ENCODE measurements around the gene SUFU. TPM values are rescaled to one million over a fixed set of nuclear protein-coding genes. Genes with fewer than 3 reads are reported as not detected.

SUFU gene
- total RNA-seq, 1 experiment from 2014 or later = 13.1 TPM

DNA sequence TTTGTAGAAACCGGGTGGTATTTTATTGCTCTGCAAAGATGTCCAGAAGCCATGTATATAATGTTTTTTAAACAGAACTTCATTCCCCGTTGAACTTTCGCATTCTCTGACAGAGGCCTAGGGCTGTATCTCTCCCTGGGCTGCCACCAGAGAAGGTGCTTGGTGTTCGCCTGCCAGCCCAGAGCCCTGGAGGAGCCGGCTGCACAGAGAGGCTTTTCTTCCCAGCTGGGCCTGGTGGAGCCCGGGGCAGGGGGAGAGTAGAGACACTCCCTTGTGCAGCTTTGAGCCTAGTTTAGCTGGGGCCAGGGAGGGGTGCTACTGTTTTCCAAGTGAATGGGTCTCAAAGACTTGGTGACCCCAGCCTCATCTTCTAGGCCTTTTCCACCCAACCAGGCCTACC lies 126.9 kb downstream of the SUFU start:
- DNase-seq (ENCODE audit: low spot score) (no peak), ATAC-seq (no peak)
- Mint-ChIP-seq H3K36me3 (no peaks in the 10 kb centered on the region), H3K27ac (peak overlapping the region; percentile 90), H3K27me3 (ENCODE audit: low read depth) (no peaks in the 10 kb centered on the region; the same call in 1 of the 2 replicates), H3K4me3 (no peak overlapping the region), H3K4me1 (peaks cover 84% of the 10 kb centered on the region), H3K9me3 (no peaks in the 10 kb centered on the region)
- ChIA-PET POLR2A (interaction anchor here (1.2 to 2.1 kb wide), 2 partner anchors 14 to 19 kb away, joined by 3 to 6 read pairs; partner anchors contain the start of gene TRIM8), CTCF (interaction anchor here (1.2 to 4.9 kb wide), 6 partner anchors 11 to 49 kb away, joined by 3 to 45 read pairs (median 10); partner anchors contain the start of gene TRIM8)
- TF ChIP-seq IRF2 (CRISPR knock-in tag; IDR thresholded peaks at IDR 0.05; ENCODE audit: borderline replicate concordance, low read depth) = no peak
- TF ChIP-seq, protein P1, sequence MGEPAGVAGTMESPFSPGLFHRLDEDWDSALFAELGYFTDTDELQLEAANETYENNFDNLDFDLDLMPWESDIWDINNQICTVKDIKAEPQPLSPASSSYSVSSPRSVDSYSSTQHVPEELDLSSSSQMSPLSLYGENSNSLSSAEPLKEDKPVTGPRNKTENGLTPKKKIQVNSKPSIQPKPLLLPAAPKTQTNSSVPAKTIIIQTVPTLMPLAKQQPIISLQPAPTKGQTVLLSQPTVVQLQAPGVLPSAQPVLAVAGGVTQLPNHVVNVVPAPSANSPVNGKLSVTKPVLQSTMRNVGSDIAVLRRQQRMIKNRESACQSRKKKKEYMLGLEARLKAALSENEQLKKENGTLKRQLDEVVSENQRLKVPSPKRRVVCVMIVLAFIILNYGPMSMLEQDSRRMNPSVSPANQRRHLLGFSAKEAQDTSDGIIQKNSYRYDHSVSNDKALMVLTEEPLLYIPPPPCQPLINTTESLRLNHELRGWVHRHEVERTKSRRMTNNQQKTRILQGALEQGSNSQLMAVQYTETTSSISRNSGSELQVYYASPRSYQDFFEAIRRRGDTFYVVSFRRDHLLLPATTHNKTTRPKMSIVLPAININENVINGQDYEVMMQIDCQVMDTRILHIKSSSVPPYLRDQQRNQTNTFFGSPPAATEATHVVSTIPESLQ (CRISPR knock-in tag; IDR thresholded peaks at IDR 0.05) = no peak
- TF ChIP-seq TP53 (CRISPR knock-in tag; IDR thresholded peaks at IDR 0.05) = no peak
- TF ChIP-seq USF1 (CRISPR knock-in tag; IDR thresholded peaks at IDR 0.05) = no peak
- TF ChIP-seq EMX1 (CRISPR knock-in tag; IDR thresholded peaks at IDR 0.05) = no peak
- no peak for TF ChIP-seq JUN (CRISPR knock-in tag; IDR thresholded peaks at IDR 0.05)
- no peak for TF ChIP-seq ZNF317 (CRISPR knock-in tag; IDR thresholded peaks at IDR 0.05; ENCODE audit: borderline replicate concordance, low read depth)
- no peak for TF ChIP-seq AR (CRISPR knock-in tag; IDR thresholded peaks at IDR 0.05)
- TF ChIP-seq PREB (CRISPR knock-in tag; IDR thresholded peaks at IDR 0.05; ENCODE audit: borderline replicate concordance) = no peak
- TF ChIP-seq, protein P2, sequence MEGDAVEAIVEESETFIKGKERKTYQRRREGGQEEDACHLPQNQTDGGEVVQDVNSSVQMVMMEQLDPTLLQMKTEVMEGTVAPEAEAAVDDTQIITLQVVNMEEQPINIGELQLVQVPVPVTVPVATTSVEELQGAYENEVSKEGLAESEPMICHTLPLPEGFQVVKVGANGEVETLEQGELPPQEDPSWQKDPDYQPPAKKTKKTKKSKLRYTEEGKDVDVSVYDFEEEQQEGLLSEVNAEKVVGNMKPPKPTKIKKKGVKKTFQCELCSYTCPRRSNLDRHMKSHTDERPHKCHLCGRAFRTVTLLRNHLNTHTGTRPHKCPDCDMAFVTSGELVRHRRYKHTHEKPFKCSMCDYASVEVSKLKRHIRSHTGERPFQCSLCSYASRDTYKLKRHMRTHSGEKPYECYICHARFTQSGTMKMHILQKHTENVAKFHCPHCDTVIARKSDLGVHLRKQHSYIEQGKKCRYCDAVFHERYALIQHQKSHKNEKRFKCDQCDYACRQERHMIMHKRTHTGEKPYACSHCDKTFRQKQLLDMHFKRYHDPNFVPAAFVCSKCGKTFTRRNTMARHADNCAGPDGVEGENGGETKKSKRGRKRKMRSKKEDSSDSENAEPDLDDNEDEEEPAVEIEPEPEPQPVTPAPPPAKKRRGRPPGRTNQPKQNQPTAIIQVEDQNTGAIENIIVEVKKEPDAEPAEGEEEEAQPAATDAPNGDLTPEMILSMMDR (IDR thresholded peaks at IDR 0.05) = no peak
- TF ChIP-seq PRRX2 (CRISPR knock-in tag; IDR thresholded peaks at IDR 0.05) = no peak
- TF ChIP-seq, protein P3, sequence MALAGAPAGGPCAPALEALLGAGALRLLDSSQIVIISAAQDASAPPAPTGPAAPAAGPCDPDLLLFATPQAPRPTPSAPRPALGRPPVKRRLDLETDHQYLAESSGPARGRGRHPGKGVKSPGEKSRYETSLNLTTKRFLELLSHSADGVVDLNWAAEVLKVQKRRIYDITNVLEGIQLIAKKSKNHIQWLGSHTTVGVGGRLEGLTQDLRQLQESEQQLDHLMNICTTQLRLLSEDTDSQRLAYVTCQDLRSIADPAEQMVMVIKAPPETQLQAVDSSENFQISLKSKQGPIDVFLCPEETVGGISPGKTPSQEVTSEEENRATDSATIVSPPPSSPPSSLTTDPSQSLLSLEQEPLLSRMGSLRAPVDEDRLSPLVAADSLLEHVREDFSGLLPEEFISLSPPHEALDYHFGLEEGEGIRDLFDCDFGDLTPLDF (CRISPR knock-in tag; IDR thresholded peaks at IDR 0.05) = no peak
- TF ChIP-seq, protein P4, sequence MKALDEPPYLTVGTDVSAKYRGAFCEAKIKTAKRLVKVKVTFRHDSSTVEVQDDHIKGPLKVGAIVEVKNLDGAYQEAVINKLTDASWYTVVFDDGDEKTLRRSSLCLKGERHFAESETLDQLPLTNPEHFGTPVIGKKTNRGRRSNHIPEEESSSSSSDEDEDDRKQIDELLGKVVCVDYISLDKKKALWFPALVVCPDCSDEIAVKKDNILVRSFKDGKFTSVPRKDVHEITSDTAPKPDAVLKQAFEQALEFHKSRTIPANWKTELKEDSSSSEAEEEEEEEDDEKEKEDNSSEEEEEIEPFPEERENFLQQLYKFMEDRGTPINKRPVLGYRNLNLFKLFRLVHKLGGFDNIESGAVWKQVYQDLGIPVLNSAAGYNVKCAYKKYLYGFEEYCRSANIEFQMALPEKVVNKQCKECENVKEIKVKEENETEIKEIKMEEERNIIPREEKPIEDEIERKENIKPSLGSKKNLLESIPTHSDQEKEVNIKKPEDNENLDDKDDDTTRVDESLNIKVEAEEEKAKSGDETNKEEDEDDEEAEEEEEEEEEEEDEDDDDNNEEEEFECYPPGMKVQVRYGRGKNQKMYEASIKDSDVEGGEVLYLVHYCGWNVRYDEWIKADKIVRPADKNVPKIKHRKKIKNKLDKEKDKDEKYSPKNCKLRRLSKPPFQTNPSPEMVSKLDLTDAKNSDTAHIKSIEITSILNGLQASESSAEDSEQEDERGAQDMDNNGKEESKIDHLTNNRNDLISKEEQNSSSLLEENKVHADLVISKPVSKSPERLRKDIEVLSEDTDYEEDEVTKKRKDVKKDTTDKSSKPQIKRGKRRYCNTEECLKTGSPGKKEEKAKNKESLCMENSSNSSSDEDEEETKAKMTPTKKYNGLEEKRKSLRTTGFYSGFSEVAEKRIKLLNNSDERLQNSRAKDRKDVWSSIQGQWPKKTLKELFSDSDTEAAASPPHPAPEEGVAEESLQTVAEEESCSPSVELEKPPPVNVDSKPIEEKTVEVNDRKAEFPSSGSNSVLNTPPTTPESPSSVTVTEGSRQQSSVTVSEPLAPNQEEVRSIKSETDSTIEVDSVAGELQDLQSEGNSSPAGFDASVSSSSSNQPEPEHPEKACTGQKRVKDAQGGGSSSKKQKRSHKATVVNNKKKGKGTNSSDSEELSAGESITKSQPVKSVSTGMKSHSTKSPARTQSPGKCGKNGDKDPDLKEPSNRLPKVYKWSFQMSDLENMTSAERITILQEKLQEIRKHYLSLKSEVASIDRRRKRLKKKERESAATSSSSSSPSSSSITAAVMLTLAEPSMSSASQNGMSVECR (CRISPR knock-in tag; IDR thresholded peaks at IDR 0.05; ENCODE audit: borderline replicate concordance) = no peak
- TF ChIP-seq ZBTB43 (CRISPR knock-in tag; IDR thresholded peaks at IDR 0.05) = no peak
- TF ChIP-seq NR2C2 (CRISPR knock-in tag; IDR thresholded peaks at IDR 0.05) = no peak
- TF ChIP-seq NFATC4 (CRISPR knock-in tag; IDR thresholded peaks at IDR 0.05) = no peak
- TF ChIP-seq ZNF532 (CRISPR knock-in tag; IDR thresholded peaks at IDR 0.05; ENCODE audit: borderline replicate concordance) = no peak
